Stimulated activated naive CD4-positive, alpha-beta T cell (primary cell): Measurements from ENCODE around the gene CRYGN.

Source experiments
- DNase-seq, 6 experiments: peaks; one replicate each; lab custom pipeline; 2025; lab: John Stamatoyannopoulos, UW

Gene CRYGN

GRCh38 chr7:151391358-151391730 is 48.6 kb downstream of the CRYGN start:
- DNase-seq: no peak

GRCh38 chr7:151390598-151391357 is 49.2 kb downstream of the CRYGN start:
- DNase-seq: no peak

- DNase-seq: no peak
Measured at GRCh38 chr7:151389768-151390597, 50.0 kb downstream of the CRYGN start.

GRCh38 chr7:151389096-151389767 is 50.7 kb downstream of the CRYGN start:
- no peak for DNase-seq

- no peak for DNase-seq
Measured at GRCh38 chr7:151388430-151388829, 51.5 kb downstream of the CRYGN start.

- DNase-seq: no peak
Measured at GRCh38 chr7:151388007-151388297, 52.0 kb downstream of the CRYGN start.

- no peak for DNase-seq
Measured at GRCh38 chr7:151387161-151388006, 52.6 kb downstream of the CRYGN start.

GRCh38 chr7:151386301-151387160 is 53.4 kb downstream of the CRYGN start:
- no peak for DNase-seq

GRCh38 chr7:151385626-151386300 is 54.2 kb downstream of the CRYGN start:
- no peak for DNase-seq

- DNase-seq: no peak
Measured at GRCh38 chr7:151384776-151385625, 54.9 kb downstream of the CRYGN start.

GRCh38 chr7:151384352-151384697 is 55.6 kb downstream of the CRYGN start:
- DNase-seq: no peak

GRCh38 chr7:151383638-151384351 is 56.1 kb downstream of the CRYGN start:
- no peak for DNase-seq

- peak in 5 of 6 experiments; percentile 17 to 57 (median 34) for DNase-seq
Measured at GRCh38 chr7:151382079-151382885, 57.7 kb downstream of the CRYGN start.

- DNase-seq: peak; percentile 42 to 60 (median 52)
Measured at GRCh38 chr7:151381348-151382078, 58.4 kb downstream of the CRYGN start.

GRCh38 chr7:151381098-151381347 is 58.9 kb downstream of the CRYGN start:
- DNase-seq: peak in 2 of 6 experiments; percentile 25 to 28

- no peak for DNase-seq
Measured at GRCh38 chr7:151380199-151381097, 59.5 kb downstream of the CRYGN start.
